T-cell (primary cell): Measurements from ENCODE around the gene HOXD12. TPM values are rescaled to one million over a fixed set of nuclear protein-coding genes. Genes with fewer than 3 reads are reported as not detected.

ENCODE experiments used
- ATAC-seq, 4 experiments: fragments of 200-7000 bp in 3 of 4; fragments of 150-1000 bp in 1 of 4; cut with Tn5 transposase; replicated peaks in 1 of 4; 1 replicate in 3 of 4; 2 replicates in 1 of 4; pipeline ENCODE4 v1.10.0; 2021; ENCODE audit warnings: moderate library complexity in 3 of 4, mild to moderate bottlenecking in 2 of 4, moderate number of reproducible peaks in 1 of 4
- CTCF ChIA-PET, 2 donors: fragments of 300-600 bp; sonication (Branson Sonifier 250); formaldehyde crosslinking; loops; one replicate each; lab custom pipeline; 2022; ENCODE audit warnings: antibody characterized with exemption in 2 of 2; lab: Charles Lee
- POLR2A ChIA-PET, 2 donors: fragments of 300-600 bp; sonication (Branson Sonifier 250); formaldehyde crosslinking; loops; one replicate each; lab custom pipeline; 2022; ENCODE audit warnings: antibody characterized with exemption in 2 of 2; lab: Charles Lee
- DNase-seq, 35 experiments: peaks; one replicate each; pipeline versions ENCODE4 v3.0.0 to v3.0.0-alpha.2; 2013 to 2023
- H3K27ac ChIP-seq: one replicate; pipeline ENCODE4 v1.5.1; 2013; ENCODE audit warnings: low read length
- H3K27me3 ChIP-seq, 2 experiments: replicated peaks in 1 of 2; 1 replicate in 1 of 2; 2 replicates in 1 of 2; pipeline versions ENCODE4 v1.6.1 to v1.7.0; 2013; ENCODE audit warnings: low read length in 1 of 2, mixed read lengths in 1 of 2; ENCODE audit not compliant: control insufficient read depth in 2 of 2, insufficient read depth in 2 of 2; ENCODE audit errors: extremely low read depth in 1 of 2
- H3K36me3 ChIP-seq, 2 donors: 1 replicate in 1 of 2; 2 replicates in 1 of 2; pipeline versions ENCODE4 v1.6.1 to v1.7.0; 2013; ENCODE audit warnings: low read length in 1 of 2; ENCODE audit not compliant: control insufficient read depth in 2 of 2, insufficient read depth in 1 of 2; ENCODE audit errors: extremely low read depth in 1 of 2
- H3K4me1 ChIP-seq, 2 experiments: 1 replicate in 1 of 2; 2 replicates in 1 of 2; pipeline versions ENCODE4 v1.6.1 to v1.7.0; 2013; ENCODE audit warnings: low read length in 2 of 2, mixed read lengths in 1 of 2; ENCODE audit not compliant: insufficient read depth in 2 of 2, control insufficient read depth in 1 of 2; ENCODE audit errors: extremely low read depth in 1 of 2
- H3K4me3 ChIP-seq, 2 donors: 1 replicate in 1 of 2; 2 replicates in 1 of 2; pipeline versions ENCODE4 v1.5.1 to v1.7.0; 2013; ENCODE audit warnings: mild to moderate bottlenecking in 2 of 2, low read length in 1 of 2, moderate library complexity in 1 of 2; ENCODE audit not compliant: control insufficient read depth in 1 of 2; ENCODE audit errors: extremely low read depth in 1 of 2
- H3K9me3 ChIP-seq: 2 replicates; pipeline ENCODE4 v1.7.0; 2013
- H3K27ac Mint-ChIP-seq, 2 donors: one replicate each; pipeline ENCODE4 v1.8.0; 2020 to 2021; ENCODE audit warnings: mild to moderate bottlenecking in 2 of 2, mixed read lengths in 2 of 2
- H3K27me3 Mint-ChIP-seq, 2 donors: one replicate each; pipeline ENCODE4 v1.8.0; 2021 to 2022; ENCODE audit warnings: mixed read lengths in 2 of 2
- H3K36me3 Mint-ChIP-seq: one replicate; pipeline ENCODE4 v1.8.0; 2021; ENCODE audit warnings: mixed read lengths
- H3K4me1 Mint-ChIP-seq, 3 donors: one replicate each; pipeline ENCODE4 v1.8.0; 2020 to 2022; ENCODE audit warnings: mixed read lengths in 3 of 3, mild to moderate bottlenecking in 1 of 3
- H3K4me3 Mint-ChIP-seq, 3 donors: one replicate each; pipeline ENCODE4 v1.8.0; 2020 to 2022; ENCODE audit warnings: mild to moderate bottlenecking in 3 of 3, mixed read lengths in 3 of 3, moderate library complexity in 3 of 3
- H3K9me3 Mint-ChIP-seq, 3 donors: one replicate each; pipeline ENCODE4 v1.8.0; 2020 to 2022; ENCODE audit warnings: mixed read lengths in 3 of 3
- WGBS: methylation state at CpG from one replicate; pipeline ENCODE4 v1.1.5; 2013; ENCODE audit warnings: missing lambda C conversion rate; ENCODE audit not compliant: insufficient coverage; 5-methylcytosine and 5-hydroxymethylcytosine counted together
- total RNA-seq, 35 experiments: library from RNA in 6 of 35; stranded (reverse) in 6 of 35; fragments of 120-200 nt in 1 of 35; gene quantifications; one replicate each; pipeline versions ENCODE4 v1.2.1 to v1.2.4 and lab custom pipeline; 2013 to 2026

Gene HOXD12
- total RNA-seq, 5 donors from 2014 or later (not counting 1 experiment from before 2014, with no cell fraction given), result not detected

DNA sequence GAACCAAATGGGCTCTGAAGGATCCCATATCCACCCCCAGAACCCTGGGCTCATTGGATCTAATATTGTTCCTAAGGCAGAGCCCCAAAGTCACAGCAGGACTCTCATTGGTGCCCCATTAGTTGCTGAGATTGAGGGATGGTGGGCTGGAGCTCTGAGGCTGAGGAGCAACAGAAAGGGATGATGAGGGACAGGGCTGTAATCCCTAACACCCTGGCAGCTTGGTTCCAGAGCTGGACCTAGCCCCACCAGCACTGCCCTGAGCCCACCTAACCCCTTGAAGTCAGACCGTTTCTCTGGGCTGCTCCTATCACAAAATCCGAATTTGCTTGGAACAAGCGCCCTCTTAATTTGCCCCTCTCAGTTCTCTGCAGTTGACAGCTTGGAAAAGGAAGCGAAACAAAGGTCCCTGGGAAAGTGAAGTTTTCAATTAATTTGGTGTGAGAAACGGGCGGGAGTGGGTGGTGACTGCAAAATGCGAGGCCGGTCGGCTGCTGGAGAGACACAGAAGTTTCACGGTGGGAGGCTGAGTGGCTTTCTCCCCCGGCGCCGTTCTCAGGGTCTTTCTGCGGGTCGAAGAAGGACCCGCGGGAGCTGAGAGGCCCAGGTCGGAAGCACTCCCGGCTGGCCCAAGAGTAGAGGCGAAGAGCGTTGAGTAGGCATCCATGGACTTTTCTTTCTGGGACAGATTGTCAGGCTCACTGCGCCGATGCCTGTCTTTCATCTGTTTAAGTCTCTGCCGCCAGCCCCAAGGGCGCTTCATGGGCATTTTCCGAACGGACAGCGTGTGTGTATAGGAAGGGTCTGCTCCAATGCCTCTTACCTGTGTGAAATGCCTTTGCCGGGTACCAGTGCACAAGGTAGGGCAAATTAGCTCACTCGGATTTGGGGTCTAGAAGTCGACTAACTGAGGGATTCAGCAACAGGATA, 8.0 kb upstream of the HOXD12 start:
- WGBS, result 7% methylated on average over 28 of the region's 31 CpGs

DNA sequence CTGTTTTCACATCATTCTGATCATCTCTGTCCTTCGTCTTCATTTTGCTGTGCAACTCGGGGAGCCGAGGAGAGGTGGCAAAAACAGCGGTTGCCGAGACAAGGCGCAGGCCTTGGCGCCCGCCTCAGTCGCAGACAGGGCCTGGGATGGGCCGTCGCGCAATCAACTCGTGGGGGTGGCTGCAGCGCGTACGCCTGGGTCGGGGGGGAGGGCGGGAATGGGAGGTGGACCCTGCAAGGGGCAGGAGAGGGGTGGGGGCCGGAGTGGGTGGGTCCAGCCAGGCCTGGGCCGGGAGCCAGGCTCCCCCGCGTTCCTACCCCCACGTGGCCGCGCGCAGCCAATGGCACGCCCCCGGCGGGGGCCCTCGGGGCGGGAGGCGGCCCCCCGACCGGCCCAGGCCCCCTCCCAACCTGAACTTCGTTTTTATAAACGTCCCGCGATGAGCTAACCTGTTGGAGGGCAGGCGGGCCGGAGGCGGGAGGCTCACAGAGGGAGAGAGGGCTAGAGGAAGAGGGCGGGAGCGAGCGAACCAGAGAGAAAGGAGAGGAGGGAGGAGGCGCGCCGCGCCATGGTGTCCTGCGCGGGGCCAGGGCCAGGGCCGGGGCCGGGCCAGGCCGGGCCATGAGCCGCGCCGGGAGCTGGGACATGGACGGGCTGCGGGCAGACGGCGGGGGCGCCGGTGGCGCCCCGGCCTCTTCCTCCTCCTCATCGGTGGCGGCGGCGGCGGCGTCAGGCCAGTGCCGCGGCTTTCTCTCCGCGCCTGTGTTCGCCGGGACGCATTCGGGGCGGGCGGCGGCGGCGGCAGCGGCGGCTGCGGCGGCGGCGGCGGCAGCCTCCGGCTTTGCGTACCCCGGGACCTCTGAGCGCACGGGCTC, 7.1 kb upstream of the HOXD12 start, which contains the start of gene HOXD13:
Gene HOXD13, plus strand, starts transcription at position 452 of the 875 bp plus-strand sequence. Its CDS starts 170 bp downstream, at position 622.
- ChIA-PET CTCF (interaction anchor here (0.6 kb wide), 2 partner anchors 380 to 496 kb away, joined by 3 to 5 read pairs; no protein-coding TSS in a partner anchor), POLR2A (no interaction called here)
- H3K27ac ChIP-seq, result no peak within 1 kb of the TSS
- peak within 1 kb of the TSS in 1 of 2 donors; percentile 39 for H3K4me3 ChIP-seq
- peaks cover under 1% of the 10 kb centered on the region for H3K9me3 ChIP-seq
- Mint-ChIP-seq H3K27me3 (peaks cover 84 to 92% of the 10 kb centered on the region in 2 donors), H3K4me3 (peak within 1 kb of the TSS; percentile 11 to 68 (median 14)), H3K36me3 (no peaks in the 10 kb centered on the region), H3K9me3 (peaks cover 0 to 3% (median 0%) of the 10 kb centered on the region in 3 donors), H3K27ac (peak within 1 kb of the TSS in 1 of 2 donors; percentile 71), H3K4me1 (peaks cover 35 to 36% (median 35%) of the 10 kb centered on the region in 3 donors)
- H3K27me3 ChIP-seq, result peaks cover 41 to 67% of the 10 kb centered on the region in 2 experiments
- WGBS, result 5% methylated on average over 66 of the region's 95 CpGs
- ATAC-seq (peak in 1 of 4 experiments; percentile 28), DNase-seq (peak in 2 of 35 experiments; percentile 12 to 16)
- no peaks in the 10 kb centered on the region for H3K36me3 ChIP-seq
- peaks cover 8 to 32% of the 10 kb centered on the region in 2 experiments for H3K4me1 ChIP-seq

More for the DNA sequence above, 8.0 kb upstream of the HOXD12 start:
- ChIA-PET POLR2A (no interaction called here), CTCF (interaction anchor here (0.6 kb wide), 2 partner anchors 381 to 497 kb away, joined by 3 to 5 read pairs; no protein-coding TSS in a partner anchor)
- H3K27me3 Mint-ChIP-seq, result peaks cover 84 to 92% of the 10 kb centered on the region in 2 donors
- peaks cover 43 to 66% of the 10 kb centered on the region in 2 experiments for H3K27me3 ChIP-seq
- no peaks in the 10 kb centered on the region for H3K36me3 ChIP-seq
- no peak overlapping the region for H3K27ac ChIP-seq
- H3K36me3 Mint-ChIP-seq, result no peaks in the 10 kb centered on the region
- peaks cover 0 to 23% of the 10 kb centered on the region in 2 experiments for H3K4me1 ChIP-seq
- H3K9me3 ChIP-seq, result peaks cover 2% of the 10 kb centered on the region
- peaks cover 26 to 28% (median 26%) of the 10 kb centered on the region in 3 donors for H3K4me1 Mint-ChIP-seq
- peak overlapping the region; percentile 11 to 68 (median 14) for H3K4me3 Mint-ChIP-seq
- H3K9me3 Mint-ChIP-seq, result peaks cover 3 to 4% (median 4%) of the 10 kb centered on the region in 3 donors
- ATAC-seq (no peak), DNase-seq (peak in 2 of 35 experiments; percentile 9 to 12)
- peak overlapping the region in 1 of 2 donors; percentile 2 for H3K27ac Mint-ChIP-seq
- H3K4me3 ChIP-seq, result no peak overlapping the region

DNA sequence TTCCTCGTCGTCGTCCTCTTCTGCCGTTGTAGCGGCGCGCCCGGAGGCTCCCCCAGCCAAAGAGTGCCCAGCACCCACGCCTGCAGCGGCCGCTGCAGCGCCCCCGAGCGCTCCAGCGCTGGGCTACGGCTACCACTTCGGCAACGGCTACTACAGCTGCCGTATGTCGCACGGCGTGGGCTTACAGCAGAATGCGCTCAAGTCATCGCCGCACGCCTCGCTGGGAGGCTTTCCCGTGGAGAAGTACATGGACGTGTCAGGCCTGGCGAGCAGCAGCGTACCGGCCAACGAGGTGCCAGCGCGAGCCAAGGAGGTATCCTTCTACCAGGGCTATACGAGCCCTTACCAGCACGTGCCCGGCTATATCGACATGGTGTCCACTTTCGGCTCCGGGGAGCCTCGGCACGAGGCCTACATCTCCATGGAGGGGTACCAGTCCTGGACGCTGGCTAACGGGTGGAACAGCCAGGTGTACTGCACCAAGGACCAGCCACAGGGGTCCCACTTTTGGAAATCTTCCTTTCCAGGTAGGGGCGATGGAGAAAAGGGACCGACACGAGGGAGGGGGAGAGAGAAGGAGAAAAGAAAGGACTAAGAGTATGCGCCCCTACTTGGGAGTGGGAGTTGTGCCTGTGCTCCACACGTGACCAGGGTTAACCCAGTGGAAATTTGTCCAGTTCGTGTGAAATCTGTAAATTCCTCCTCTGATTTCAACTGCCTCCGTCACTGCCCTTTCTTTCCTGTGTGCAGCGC, 6.3 kb upstream of the HOXD12 start:
- ChIA-PET CTCF (no interaction called here), POLR2A (no interaction called here)
- Mint-ChIP-seq H3K4me3 (peak overlapping the region in 1 of 3 donors; percentile 62), H3K4me1 (peaks cover 36 to 38% (median 37%) of the 10 kb centered on the region in 3 donors), H3K27me3 (peaks cover 83 to 92% of the 10 kb centered on the region in 2 donors), H3K36me3 (no peaks in the 10 kb centered on the region), H3K9me3 (peaks cover 0 to 3% (median 0%) of the 10 kb centered on the region in 3 donors), H3K27ac (peak overlapping the region in 1 of 2 donors; percentile 71)
- peaks cover 38 to 67% of the 10 kb centered on the region in 2 experiments for H3K27me3 ChIP-seq
- H3K4me3 ChIP-seq, result peak overlapping the region in 1 of 2 donors; percentile 39
- ATAC-seq (peak in 1 of 4 experiments; percentile 14), DNase-seq (peak in 2 of 35 experiments; percentile 12 to 24)
- H3K27ac ChIP-seq, result no peak overlapping the region
- H3K4me1 ChIP-seq, result peaks cover 8 to 31% of the 10 kb centered on the region in 2 experiments
- H3K9me3 ChIP-seq, result no peaks in the 10 kb centered on the region
- H3K36me3 ChIP-seq, result no peaks in the 10 kb centered on the region
- 7% methylated on average over 49 of the region's 53 CpGs for WGBS

DNA sequence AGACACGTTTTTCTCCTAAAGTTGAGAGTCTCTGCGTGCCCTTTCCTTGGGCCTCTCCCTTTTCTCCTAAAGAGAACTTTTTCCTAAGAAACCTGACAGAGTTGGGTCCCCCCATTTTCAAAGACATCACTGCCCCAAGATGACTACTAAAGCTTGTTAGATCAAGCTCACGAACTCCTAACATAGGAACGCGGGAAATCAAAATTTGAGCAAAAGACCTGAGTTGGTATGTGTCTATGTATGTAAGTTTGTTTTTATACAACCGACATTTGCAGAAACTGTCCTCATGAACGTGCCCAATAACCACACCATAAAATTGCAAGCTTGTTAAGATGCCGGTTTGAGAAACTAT, 5.7 kb upstream of the HOXD12 start:
- POLR2A ChIA-PET, result interaction anchor here in 1 of 2 donors (0.7 kb wide), 1 partner anchor 37 kb away, joined by 3 read pairs; no protein-coding TSS in a partner anchor
- no peak for DNase-seq
- 10% methylated on average over 2 of the region's 8 CpGs for WGBS
- no peak for ATAC-seq
- H3K4me1 ChIP-seq, result peaks cover 8 to 27% of the 10 kb centered on the region in 2 experiments
- Mint-ChIP-seq H3K27me3 (peaks cover 83 to 91% of the 10 kb centered on the region in 2 donors), H3K4me3 (peak overlapping the region in 1 of 3 donors; percentile 62), H3K36me3 (no peaks in the 10 kb centered on the region), H3K4me1 (peaks cover 34 to 37% (median 34%) of the 10 kb centered on the region in 3 donors), H3K9me3 (peaks cover 0 to 3% (median 0%) of the 10 kb centered on the region in 3 donors), H3K27ac (peak overlapping the region in 1 of 2 donors; percentile 71)
- H3K9me3 ChIP-seq, result no peaks in the 10 kb centered on the region
- H3K27ac ChIP-seq, result no peak overlapping the region
- CTCF ChIA-PET, result interaction anchor here in 1 of 2 donors (0.6 kb wide), 1 partner anchor 17 kb away, joined by 3 read pairs; no protein-coding TSS in a partner anchor
- H3K36me3 ChIP-seq, result no peaks in the 10 kb centered on the region
- peaks cover 34 to 67% of the 10 kb centered on the region in 2 experiments for H3K27me3 ChIP-seq
- no peak overlapping the region for H3K4me3 ChIP-seq

DNA sequence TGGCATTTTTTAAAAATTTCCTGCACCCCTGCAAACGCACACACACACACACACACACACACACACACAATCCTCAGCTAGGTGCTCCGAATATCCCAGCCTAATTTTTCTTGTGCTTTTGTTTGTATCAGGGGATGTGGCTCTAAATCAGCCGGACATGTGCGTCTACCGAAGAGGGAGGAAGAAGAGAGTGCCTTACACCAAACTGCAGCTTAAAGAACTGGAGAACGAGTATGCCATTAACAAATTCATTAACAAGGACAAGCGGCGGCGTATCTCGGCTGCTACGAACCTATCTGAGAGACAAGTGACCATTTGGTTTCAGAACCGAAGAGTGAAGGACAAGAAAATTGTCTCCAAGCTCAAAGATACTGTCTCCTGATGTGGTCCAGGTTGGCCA, 5.2 kb upstream of the HOXD12 start:
- Mint-ChIP-seq H3K4me1 (peaks cover 34 to 37% (median 34%) of the 10 kb centered on the region in 3 donors), H3K27me3 (peaks cover 86 to 91% of the 10 kb centered on the region in 2 donors), H3K9me3 (peaks cover 0 to 3% (median 0%) of the 10 kb centered on the region in 3 donors), H3K36me3 (no peaks in the 10 kb centered on the region), H3K4me3 (peak overlapping the region in 1 of 3 donors; percentile 62), H3K27ac (peak overlapping the region in 1 of 2 donors; percentile 71)
- DNase-seq, result peak in 1 of 35 experiments; percentile 4
- 19% methylated on average over 6 of the region's 12 CpGs for WGBS
- CTCF ChIA-PET, result interaction anchor here in 1 of 2 donors (0.6 kb wide), 1 partner anchor 17 kb away, joined by 3 read pairs; no protein-coding TSS in a partner anchor
- Histone ChIP-seq H3K9me3 (no peaks in the 10 kb centered on the region), H3K36me3 (no peaks in the 10 kb centered on the region), H3K4me3 (no peak overlapping the region), H3K4me1 (peaks cover 8 to 27% of the 10 kb centered on the region in 2 experiments), H3K27me3 (peaks cover 30 to 72% of the 10 kb centered on the region in 2 experiments), H3K27ac (no peak overlapping the region)
- POLR2A ChIA-PET, result interaction anchor here in 1 of 2 donors (0.7 kb wide), 1 partner anchor 37 kb away, joined by 3 read pairs; no protein-coding TSS in a partner anchor
- no peak for ATAC-seq
